IMR-90 (cell line): ENCODE results near the gene ERH.

Experiments used
- CHD1 ChIP-seq: IDR thresholded peaks from 2 replicates; pipeline ENCODE4 v1.6.1; 2012; ENCODE audit warnings: low read depth, low read length, improper control_type of control experiment
- CTCF ChIP-seq: conservative IDR thresholded peaks from 2 replicates; pipeline ENCODE4 v1.5.1; 2012; ENCODE audit warnings: mild to moderate bottlenecking, low read depth, low read length, improper control_type of control experiment
- ELK1 ChIP-seq: fragments of 150-350 bp; IDR thresholded peaks from 2 replicates; pipeline ENCODE4 v1.6.1; 2016; ENCODE audit warnings: low read depth, mild to moderate bottlenecking, low read length, moderate library complexity, borderline replicate concordance
- MAZ ChIP-seq: IDR thresholded peaks from 2 replicates; pipeline ENCODE4 v1.6.1; 2012; ENCODE audit warnings: low read depth, mild to moderate bottlenecking, low read length, improper control_type of control experiment, moderate library complexity, borderline replicate concordance
- RAD21 ChIP-seq: IDR thresholded peaks from 2 replicates; pipeline ENCODE4 v1.6.1; 2012; ENCODE audit warnings: low read length, improper control_type of control experiment
- SMC3 ChIP-seq: fragments of 150-350 bp; IDR thresholded peaks from 2 replicates; pipeline ENCODE4 v1.6.1; 2016; ENCODE audit warnings: low read depth, mild to moderate bottlenecking, antibody characterized with exemption, low read length, moderate library complexity

GRCh38 chr14:69399750-69400149, 1.7 kb upstream of the ERH start:
- TF ChIP-seq CHD1 (no peak), CTCF (no peak), ELK1 (no peak), RAD21 (no peak), MAZ (no peak), SMC3 (no peak)
